Fibroblast of villous mesenchyme (primary cell): Measurements from ENCODE around the gene KRTAP12-4. TPM values are rescaled to one million over a fixed set of nuclear protein-coding genes. Genes with fewer than 3 reads are reported as not detected.

ENCODE experiments used
- DNase-seq: peaks from one replicate; pipeline ENCODE4 v3.0.0-alpha.2; 2010; ENCODE audit warnings: low read depth
- H3K4me3 ChIP-seq: 2 replicates; pipeline ENCODE4 v1.5.1; 2011; ENCODE audit warnings: low read depth, mild to moderate bottlenecking, low read length
- CTCF ChIP-seq: IDR thresholded peaks from 2 replicates; pipeline ENCODE4 v1.5.1; 2012; ENCODE audit warnings: low read depth, mild to moderate bottlenecking, low read length; ENCODE audit not compliant: insufficient read depth
- total RNA-seq: library from RNA; depleted of rRNA; stranded (reverse); fragments of >200 nt; gene quantifications from 2 replicates; pipeline ENCODE4 v1.2.3, GENCODE V29; 2012

The KRTAP12-4 gene
- total RNA-seq, 1 donor, result not detected

DNA sequence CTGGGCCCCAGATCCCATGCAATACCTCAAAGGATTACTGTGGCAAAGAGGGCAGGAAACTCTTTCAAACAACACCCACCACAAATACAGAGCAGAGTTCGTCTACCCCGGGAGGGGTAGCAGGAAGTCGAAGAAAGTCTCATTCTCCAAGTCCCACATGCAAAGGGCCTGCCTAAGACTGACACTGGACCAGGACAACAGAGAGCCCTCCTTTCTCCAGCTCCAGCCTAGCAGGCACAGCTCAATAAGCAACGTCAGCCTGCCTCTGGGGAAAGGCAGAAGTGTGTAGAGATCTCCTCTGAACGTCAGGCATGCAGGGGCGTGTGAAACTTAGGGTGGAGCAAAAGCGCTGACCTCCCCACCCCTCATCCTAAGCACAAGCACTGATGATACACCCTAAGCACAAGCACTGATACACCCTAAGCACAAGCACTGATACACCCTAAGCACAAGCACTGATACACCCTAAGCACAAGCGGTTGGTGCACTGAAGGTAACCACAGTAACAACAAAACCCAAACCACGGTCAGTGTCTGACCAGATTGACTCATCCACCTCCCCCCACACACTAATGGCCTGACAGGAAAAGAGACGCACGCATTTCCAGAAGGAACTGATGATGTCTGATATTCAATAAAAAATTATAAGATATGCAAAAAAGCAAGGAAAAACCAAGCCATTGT is 4.6 kb upstream of the KRTAP12-4 start:
- TF ChIP-seq CTCF, result no peak
- H3K4me3 ChIP-seq, result no peak overlapping the region
- no peak for DNase-seq

DNA sequence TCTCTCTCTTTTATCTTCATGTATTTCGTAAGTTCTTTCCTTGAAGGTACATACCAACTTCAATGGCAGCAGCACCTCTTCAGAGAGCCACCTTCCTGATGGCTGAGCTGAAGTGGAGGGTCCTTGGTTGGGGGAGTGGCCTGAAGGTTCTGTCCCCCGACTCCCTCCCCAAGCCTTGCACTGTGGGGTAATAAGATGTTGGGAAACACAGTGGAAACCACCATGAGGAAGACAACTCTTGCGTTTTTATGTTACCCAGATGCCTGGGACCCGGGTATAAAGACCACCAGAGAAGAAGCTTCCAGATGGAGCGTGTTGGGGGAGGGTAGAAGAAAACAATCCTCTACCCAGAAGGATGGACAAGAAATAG is 4.1 kb upstream of the KRTAP12-4 start:
- no peak overlapping the region for H3K4me3 ChIP-seq
- TF ChIP-seq CTCF, result no peak

GRCh38 chr21:44657635-44658540 is 3.4 kb upstream of the KRTAP12-4 start, which contains the start of gene KRTAP12-3:
TSS of gene KRTAP12-3 (plus strand) at chr21:44657932. CDS start at chr21:44657980, 48 bp downstream.
- TF ChIP-seq CTCF, result no peak
- DNase-seq, result peak; percentile 39
- H3K4me3 ChIP-seq, result no peak within 1 kb of the TSS

More for the DNA sequence above, 4.1 kb upstream of the KRTAP12-4 start:
- DNase-seq, result no peak

DNA sequence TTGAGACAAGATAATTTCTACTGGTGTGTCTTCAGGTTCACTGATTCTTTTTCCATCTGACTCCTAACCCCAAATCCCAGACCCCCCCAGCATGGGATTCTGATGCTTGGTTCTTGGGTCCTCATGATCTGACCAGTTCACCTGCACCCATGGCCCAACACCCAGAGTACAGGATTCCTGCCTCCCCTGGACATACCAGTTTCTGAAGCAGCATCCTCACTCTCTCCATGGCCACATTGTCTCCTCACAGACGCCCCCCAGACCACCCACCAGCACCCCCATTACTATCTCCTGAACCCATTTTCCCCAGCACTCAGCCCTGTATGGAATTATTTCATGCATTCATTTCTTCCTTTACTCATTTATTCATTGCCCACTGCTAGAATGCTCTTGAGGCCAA is 2.4 kb upstream of the KRTAP12-4 start:
- TF ChIP-seq CTCF, result no peak

DNA sequence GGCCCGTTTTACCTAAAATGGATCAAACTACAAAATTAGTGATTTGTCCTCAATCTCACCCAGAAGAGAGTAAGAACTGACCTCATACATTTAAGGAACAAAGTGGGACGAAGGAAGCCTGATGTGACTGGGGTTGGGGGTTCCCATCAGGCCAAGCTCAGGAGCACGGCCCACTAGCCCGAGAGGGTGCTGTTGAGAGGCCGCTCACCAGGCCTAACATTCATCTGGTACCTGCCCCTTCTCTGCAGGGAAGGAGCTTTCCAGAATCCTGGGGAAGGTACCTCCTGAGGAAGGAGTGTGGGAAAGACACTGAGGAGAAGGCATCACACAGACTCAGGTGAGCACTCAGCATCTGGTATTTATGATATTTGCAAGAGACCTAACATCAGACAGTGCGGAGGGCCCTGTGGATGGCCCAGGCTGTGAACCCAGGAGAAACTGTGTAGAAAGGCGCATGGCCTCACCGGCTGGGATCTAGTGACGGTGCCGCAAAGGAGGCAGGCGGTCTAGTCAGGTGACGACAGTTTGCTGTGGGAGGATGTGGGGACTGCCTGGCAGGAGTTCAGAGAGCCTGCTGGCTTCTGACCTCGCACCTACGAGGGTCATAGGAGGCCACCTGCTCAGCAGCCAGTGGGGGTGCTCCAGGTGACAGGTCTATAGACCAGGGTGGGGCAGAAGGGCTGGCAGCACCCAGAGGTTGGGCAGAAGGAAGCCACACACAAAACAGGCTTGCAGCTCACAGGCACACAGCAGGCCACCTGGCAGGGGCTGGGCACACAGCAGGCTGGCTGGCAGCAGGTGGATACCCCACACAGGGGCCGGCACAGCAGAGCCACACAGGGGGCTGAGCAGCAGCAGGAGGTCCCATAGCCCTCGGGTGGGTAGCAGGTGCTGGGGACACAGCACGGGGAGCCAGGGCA is 543 bp downstream of the KRTAP12-4 start:
- DNase-seq, result no peak
- no peak overlapping the region for H3K4me3 ChIP-seq

More for the DNA sequence above, 2.4 kb upstream of the KRTAP12-4 start:
- DNase-seq, result no peak
- no peak overlapping the region for H3K4me3 ChIP-seq

More for the DNA sequence above, 543 bp downstream of the KRTAP12-4 start:
- TF ChIP-seq CTCF, result no peak
